Liver (tissue), 9 donors: ENCODE results near the gene TFE3. TPM values are rescaled to one million over a fixed set of nuclear protein-coding genes. Genes with fewer than 3 reads are reported as not detected.

Experiments
- DNase-seq: peaks from one replicate; pipeline ENCODE4 v3.0.0-alpha.2; 2017; ENCODE audit warnings: low spot score
- H3K27ac ChIP-seq, 2 donors: one replicate each; pipeline ENCODE4 v1.7.0; 2013; ENCODE audit warnings: inconsistent platforms in 2 of 2, low read length in 2 of 2, control low read depth in 1 of 2, low read depth in 1 of 2, mild to moderate bottlenecking in 1 of 2
- H3K27me3 ChIP-seq, 4 donors: one replicate each; pipeline versions ENCODE4 v1.6.1 to v1.7.0; 2013; ENCODE audit warnings: low read length in 3 of 4, inconsistent platforms in 1 of 4, mild to moderate bottlenecking in 1 of 4, moderate library complexity in 1 of 4; ENCODE audit not compliant: control insufficient read depth in 4 of 4, insufficient read depth in 4 of 4
- H3K36me3 ChIP-seq, 4 donors: one replicate each; pipeline versions ENCODE4 v1.6.1 to v1.7.0; 2013; ENCODE audit warnings: low read length in 3 of 4, mild to moderate bottlenecking in 3 of 4, low read depth in 1 of 4, moderate library complexity in 1 of 4; ENCODE audit not compliant: control insufficient read depth in 4 of 4, insufficient read depth in 3 of 4
- H3K4me1 ChIP-seq, 4 donors: one replicate each; pipeline versions ENCODE4 v1.6.1 to v1.7.0; 2013; ENCODE audit warnings: low read length in 3 of 4, mild to moderate bottlenecking in 3 of 4, moderate library complexity in 1 of 4; ENCODE audit not compliant: control insufficient read depth in 4 of 4, insufficient read depth in 4 of 4
- H3K4me3 ChIP-seq, 3 donors: one replicate each; pipeline versions ENCODE4 v1.6.1 to v1.7.0; 2013; ENCODE audit warnings: low read length in 3 of 3, control low read depth in 1 of 3, low read depth in 1 of 3, mild to moderate bottlenecking in 1 of 3
- H3K9ac ChIP-seq, 2 donors: one replicate each; pipeline ENCODE4 v1.7.0; 2013; ENCODE audit warnings: low read length in 2 of 2, mild to moderate bottlenecking in 2 of 2, moderate library complexity in 2 of 2, control low read depth in 1 of 2, low read depth in 1 of 2
- H3K9me3 ChIP-seq, 4 donors: one replicate each; pipeline versions ENCODE4 v1.6.1 to v1.7.0; 2013; ENCODE audit warnings: low read length in 3 of 4; ENCODE audit not compliant: control insufficient read depth in 4 of 4
- CTCF ChIP-seq: fragments of 150-350 bp; IDR thresholded peaks from 2 replicates; pipeline ENCODE4 v1.5.1; 2017; ENCODE audit warnings: improper control_type of control experiment, low read depth, low read length; ENCODE audit not compliant: missing input control
- EGR1 ChIP-seq, 2 donors: IDR thresholded peaks; 2 replicates each; pipeline ENCODE4 v1.6.1; 2016 to 2018; ENCODE audit warnings: antibody characterized with exemption in 2 of 2, low read depth in 2 of 2
- FOXA1 ChIP-seq: IDR thresholded peaks from 2 replicates; pipeline ENCODE4 v1.6.1; 2016; ENCODE audit warnings: antibody characterized with exemption
- FOXA2 ChIP-seq: IDR thresholded peaks from 2 replicates; pipeline ENCODE4 v1.6.1; 2016; ENCODE audit warnings: antibody characterized with exemption
- GABPA ChIP-seq, 2 donors: IDR thresholded peaks in 1 of 2; conservative IDR thresholded peaks in 1 of 2; 2 replicates each; pipeline ENCODE4 v1.6.1; 2016; ENCODE audit warnings: antibody characterized with exemption in 2 of 2, mild to moderate bottlenecking in 1 of 2, moderate library complexity in 1 of 2
- HNF4A ChIP-seq, 2 donors: conservative IDR thresholded peaks; 2 replicates each; pipeline ENCODE4 v1.6.1; 2016; ENCODE audit warnings: antibody characterized with exemption in 2 of 2, mild to moderate bottlenecking in 2 of 2
- HNF4G ChIP-seq: IDR thresholded peaks from 2 replicates; pipeline ENCODE4 v1.6.1; 2016; ENCODE audit warnings: antibody characterized with exemption
- JUND ChIP-seq, 2 donors: IDR thresholded peaks; 2 replicates each; pipeline ENCODE4 v1.6.1; 2016; ENCODE audit warnings: antibody characterized with exemption in 2 of 2
- NR2F2 ChIP-seq: IDR thresholded peaks from 2 replicates; pipeline ENCODE4 v1.6.1; 2016; ENCODE audit warnings: antibody characterized with exemption
- RAD21 ChIP-seq, 2 donors: IDR thresholded peaks; 2 replicates each; pipeline ENCODE4 v1.6.1; 2016; ENCODE audit warnings: antibody characterized with exemption in 2 of 2, mild to moderate bottlenecking in 2 of 2
- RXRA ChIP-seq, 2 donors: IDR thresholded peaks; 2 replicates each; pipeline ENCODE4 v1.6.1; 2017 to 2018; ENCODE audit warnings: antibody characterized with exemption in 2 of 2, mild to moderate bottlenecking in 1 of 2
- SP1 ChIP-seq: IDR thresholded peaks from 2 replicates; pipeline ENCODE4 v1.6.1; 2018; ENCODE audit warnings: antibody characterized with exemption, mild to moderate bottlenecking
- TAF1 ChIP-seq: conservative IDR thresholded peaks from 2 replicates; pipeline ENCODE4 v1.6.1; 2016; ENCODE audit warnings: antibody characterized with exemption, mild to moderate bottlenecking
- YY1 ChIP-seq: IDR thresholded peaks from 2 replicates; pipeline ENCODE4 v1.6.1; 2016; ENCODE audit warnings: antibody characterized with exemption, mild to moderate bottlenecking
- ZBTB33 ChIP-seq: IDR thresholded peaks from 2 replicates; pipeline ENCODE4 v1.6.1; 2016; ENCODE audit warnings: antibody characterized with exemption
- WGBS: extraction: QIAGEN DNeasy Blood & Tissue Kit; methylation state at CpG from one replicate; pipeline ENCODE4 v1.1.7; 2013; 5-methylcytosine and 5-hydroxymethylcytosine counted together
- polyA plus RNA-seq, 2 donors: library from polyadenylated mRNA; stranded (reverse) in 1 of 2; unstranded in 1 of 2; fragments of 200-250 nt in 1 of 2; fragments of >200 nt in 1 of 2; fragmentation: Nextera tagmentation in 1 of 2; extraction: Ambion mirVana in 1 of 2; gene quantifications; one replicate each; pipeline versions ENCODE4 v1.2.1 to v1.2.3, GENCODE V29; 2013 to 2015
- total RNA-seq, 2 donors: library from RNA; depleted of rRNA; stranded (reverse); fragments of >200 nt; gene quantifications; one replicate each; pipeline ENCODE4 v1.2.3, GENCODE V29; 2014
- TF ChIP-seq, protein P1 (sequence below): IDR thresholded peaks from 2 replicates; pipeline ENCODE4 v1.6.1; 2016; ENCODE audit warnings: antibody characterized with exemption
- TF ChIP-seq, protein P2 (sequence below): IDR thresholded peaks from 2 replicates; pipeline ENCODE4 v1.6.1; 2016; ENCODE audit warnings: antibody characterized with exemption, mild to moderate bottlenecking
- TF ChIP-seq, protein P3 (sequence below): IDR thresholded peaks from 2 replicates; pipeline ENCODE4 v1.6.1; 2016; ENCODE audit warnings: antibody characterized with exemption
- donor health status: healthy.
- donor health status: healthy.
- donor health status: healthy.
- donor health status: healthy.
- donor health status: healthy.

TFE3 gene
- total and polyA plus RNA-seq, 4 donors, result 8.6 to 22.4 (median 13.3) TPM

DNA sequence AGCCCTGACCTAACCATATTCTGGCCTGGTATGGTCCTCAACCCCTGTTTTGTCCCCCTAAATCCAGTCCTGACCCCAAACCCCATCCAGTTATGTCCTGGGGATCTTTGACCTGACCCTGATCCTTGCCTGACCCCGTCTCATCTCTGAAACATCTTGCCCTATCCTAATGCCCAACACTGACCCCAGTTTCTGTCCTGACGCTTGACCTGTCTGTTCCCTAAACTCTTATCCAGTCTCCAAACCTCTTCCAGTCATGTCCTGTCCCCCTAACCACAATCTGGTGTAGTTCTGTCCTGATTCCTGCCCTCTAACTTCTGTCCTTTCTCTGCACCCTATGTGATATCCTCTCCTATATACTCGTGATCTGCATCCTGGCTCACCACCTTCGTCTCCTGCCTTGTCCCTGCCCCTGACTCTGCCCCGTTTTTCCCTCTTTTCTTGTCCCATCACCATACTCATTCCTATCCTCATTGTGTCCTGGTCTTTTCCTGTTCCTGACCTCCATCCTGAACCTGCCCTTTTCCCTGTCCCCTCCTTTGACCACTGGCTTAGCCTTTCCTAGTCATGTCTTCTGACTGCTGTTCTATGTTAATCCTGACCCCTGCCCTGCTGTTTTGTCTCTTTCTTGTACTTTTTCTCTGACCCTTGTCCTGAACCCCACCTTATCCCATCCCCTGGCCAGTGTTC lies 11.1 kb upstream of the TFE3 start:
- no peak overlapping the region for H3K9ac ChIP-seq
- peak overlapping the region in 2 of 3 donors; percentile 49 to 77 for H3K4me3 ChIP-seq
- DNase-seq, result no peak
- peaks cover 0 to 5% (median 0%) of the 10 kb centered on the region in 4 donors for H3K4me1 ChIP-seq
- TF ChIP-seq FOXA2, result no peak
- no peak for TF ChIP-seq GABPA (IDR thresholded peaks at IDR 0.05 in 1 of 2, conservative IDR thresholded peaks at IDR 0.05 in 1 of 2)
- TF ChIP-seq JUND (IDR thresholded peaks at IDR 0.05), result no peak
- no peak for TF ChIP-seq FOXA1
- TF ChIP-seq, protein P1, sequence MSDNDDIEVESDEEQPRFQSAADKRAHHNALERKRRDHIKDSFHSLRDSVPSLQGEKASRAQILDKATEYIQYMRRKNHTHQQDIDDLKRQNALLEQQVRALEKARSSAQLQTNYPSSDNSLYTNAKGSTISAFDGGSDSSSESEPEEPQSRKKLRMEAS, result no peak
- no peak for TF ChIP-seq YY1
- TF ChIP-seq, protein P2, sequence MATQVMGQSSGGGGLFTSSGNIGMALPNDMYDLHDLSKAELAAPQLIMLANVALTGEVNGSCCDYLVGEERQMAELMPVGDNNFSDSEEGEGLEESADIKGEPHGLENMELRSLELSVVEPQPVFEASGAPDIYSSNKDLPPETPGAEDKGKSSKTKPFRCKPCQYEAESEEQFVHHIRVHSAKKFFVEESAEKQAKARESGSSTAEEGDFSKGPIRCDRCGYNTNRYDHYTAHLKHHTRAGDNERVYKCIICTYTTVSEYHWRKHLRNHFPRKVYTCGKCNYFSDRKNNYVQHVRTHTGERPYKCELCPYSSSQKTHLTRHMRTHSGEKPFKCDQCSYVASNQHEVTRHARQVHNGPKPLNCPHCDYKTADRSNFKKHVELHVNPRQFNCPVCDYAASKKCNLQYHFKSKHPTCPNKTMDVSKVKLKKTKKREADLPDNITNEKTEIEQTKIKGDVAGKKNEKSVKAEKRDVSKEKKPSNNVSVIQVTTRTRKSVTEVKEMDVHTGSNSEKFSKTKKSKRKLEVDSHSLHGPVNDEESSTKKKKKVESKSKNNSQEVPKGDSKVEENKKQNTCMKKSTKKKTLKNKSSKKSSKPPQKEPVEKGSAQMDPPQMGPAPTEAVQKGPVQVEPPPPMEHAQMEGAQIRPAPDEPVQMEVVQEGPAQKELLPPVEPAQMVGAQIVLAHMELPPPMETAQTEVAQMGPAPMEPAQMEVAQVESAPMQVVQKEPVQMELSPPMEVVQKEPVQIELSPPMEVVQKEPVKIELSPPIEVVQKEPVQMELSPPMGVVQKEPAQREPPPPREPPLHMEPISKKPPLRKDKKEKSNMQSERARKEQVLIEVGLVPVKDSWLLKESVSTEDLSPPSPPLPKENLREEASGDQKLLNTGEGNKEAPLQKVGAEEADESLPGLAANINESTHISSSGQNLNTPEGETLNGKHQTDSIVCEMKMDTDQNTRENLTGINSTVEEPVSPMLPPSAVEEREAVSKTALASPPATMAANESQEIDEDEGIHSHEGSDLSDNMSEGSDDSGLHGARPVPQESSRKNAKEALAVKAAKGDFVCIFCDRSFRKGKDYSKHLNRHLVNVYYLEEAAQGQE, result no peak
- no peak for TF ChIP-seq CTCF
- no peak for TF ChIP-seq ZBTB33
- TF ChIP-seq TAF1, result no peak
- no peak for TF ChIP-seq RXRA (IDR thresholded peaks at IDR 0.05)
- no peak for TF ChIP-seq HNF4A (conservative IDR thresholded peaks at IDR 0.05)
- TF ChIP-seq NR2F2, result no peak
- TF ChIP-seq HNF4G, result no peak
- TF ChIP-seq, protein P3, sequence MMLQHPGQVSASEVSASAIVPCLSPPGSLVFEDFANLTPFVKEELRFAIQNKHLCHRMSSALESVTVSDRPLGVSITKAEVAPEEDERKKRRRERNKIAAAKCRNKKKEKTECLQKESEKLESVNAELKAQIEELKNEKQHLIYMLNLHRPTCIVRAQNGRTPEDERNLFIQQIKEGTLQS, result no peak
- no peak for TF ChIP-seq EGR1 (IDR thresholded peaks at IDR 0.05; ENCODE audit: low read depth in 2 of 2)
- no peak for TF ChIP-seq RAD21 (IDR thresholded peaks at IDR 0.05)
- no peak for TF ChIP-seq SP1
- peaks cover 0 to 5% (median 0%) of the 10 kb centered on the region in 4 donors for H3K9me3 ChIP-seq
- H3K27me3 ChIP-seq, result peaks cover 0 to under 1% (median 0%) of the 10 kb centered on the region in 4 donors
- peak overlapping the region; percentile 79 to 81 for H3K27ac ChIP-seq
- H3K36me3 ChIP-seq, result peaks cover 0 to 2% (median 0%) of the 10 kb centered on the region in 4 donors
- 88% methylated on average over 5 of the region's 5 CpGs for WGBS
